Measurements from ENCODE around the gene ZNF561.
A peak's percentile ranks its signal among the peaks of the same experiment; 100 is the strongest.

GRCh38 chr19:9586764-9587163, 34.3 kb downstream of the ZNF561 start:
- TF ChIP-seq CTCF (IDR thresholded peaks at IDR 0.05) (peak; percentile 24 to 57 (median 46)), POLR2A (IDR thresholded peaks at IDR 0.05) (no peak)
